ENCODE data around the gene GFOD1.
"Not testable (repeated sequence)": the region's sequence is repeated elsewhere in the genome, so short reads cannot be mapped to it uniquely, and the experiment has no call there.

GRCh38 chr6:13388769-13389168 lies 98.6 kb downstream of the GFOD1 start:
- TF ChIP-seq POLR2A, POLR2AphosphoS5 (IDR thresholded peaks at IDR 0.05): not testable (repeated sequence)
- TF ChIP-seq, protein P1, sequence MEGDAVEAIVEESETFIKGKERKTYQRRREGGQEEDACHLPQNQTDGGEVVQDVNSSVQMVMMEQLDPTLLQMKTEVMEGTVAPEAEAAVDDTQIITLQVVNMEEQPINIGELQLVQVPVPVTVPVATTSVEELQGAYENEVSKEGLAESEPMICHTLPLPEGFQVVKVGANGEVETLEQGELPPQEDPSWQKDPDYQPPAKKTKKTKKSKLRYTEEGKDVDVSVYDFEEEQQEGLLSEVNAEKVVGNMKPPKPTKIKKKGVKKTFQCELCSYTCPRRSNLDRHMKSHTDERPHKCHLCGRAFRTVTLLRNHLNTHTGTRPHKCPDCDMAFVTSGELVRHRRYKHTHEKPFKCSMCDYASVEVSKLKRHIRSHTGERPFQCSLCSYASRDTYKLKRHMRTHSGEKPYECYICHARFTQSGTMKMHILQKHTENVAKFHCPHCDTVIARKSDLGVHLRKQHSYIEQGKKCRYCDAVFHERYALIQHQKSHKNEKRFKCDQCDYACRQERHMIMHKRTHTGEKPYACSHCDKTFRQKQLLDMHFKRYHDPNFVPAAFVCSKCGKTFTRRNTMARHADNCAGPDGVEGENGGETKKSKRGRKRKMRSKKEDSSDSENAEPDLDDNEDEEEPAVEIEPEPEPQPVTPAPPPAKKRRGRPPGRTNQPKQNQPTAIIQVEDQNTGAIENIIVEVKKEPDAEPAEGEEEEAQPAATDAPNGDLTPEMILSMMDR (IDR thresholded peaks at IDR 0.05): not testable (repeated sequence)

Data from stomach (tissue), 4 donors.